ENCODE measurements around the gene RHCE. TPM values are rescaled to one million over a fixed set of nuclear protein-coding genes. Genes with fewer than 3 reads are reported as not detected.

Gene RHCE
- total RNA-seq, 2 experiments from 2014 or later, result 0.25 to 1.1 TPM

- Histone ChIP-seq H3K36me3 (ENCODE audit: insufficient read depth, low read length) (peaks cover 74% of the 10 kb centered on the region), H3K27me3 (ENCODE audit: control insufficient read depth in 1 of 2, insufficient read depth in 2 of 2, low read length in 2 of 2) (no peaks in the 10 kb centered on the region), H3K27ac (ENCODE audit: low read depth in 1 of 2, low read length in 2 of 2) (peak overlapping the region in 1 of 2 donors; percentile 39), H3K4me3 (ENCODE audit: low read length) (no peak overlapping the region), H3K9me3 (ENCODE audit: control insufficient read depth in 1 of 2, insufficient read depth in 1 of 2, low read length in 2 of 2) (no peaks in the 10 kb centered on the region), H3K4me1 (ENCODE audit: insufficient read depth, low read length) (peaks cover 12% of the 10 kb centered on the region)
- DNase-seq, result no peak
- ATAC-seq (ENCODE audit: poor library complexity), result no peak
- intact Hi-C loops (cut with DNase I, micrococcal nuclease), result no loop called here
- Mint-ChIP-seq H3K4me1 (ENCODE audit: low read depth) (peaks cover 25% of the 10 kb centered on the region), H3K36me3 (ENCODE audit: low read depth) (peaks cover 85% of the 10 kb centered on the region), H3K27me3 (no peaks in the 10 kb centered on the region), H3K27ac (peak overlapping the region; percentile 50), H3K9me3 (no peaks in the 10 kb centered on the region), H3K4me3 (no peak overlapping the region)
- TF ChIP-seq CTCF (IDR thresholded peaks at IDR 0.05), result no peak
- ChIA-PET POLR2A (no interaction called here), CTCF (no interaction called here)
These were observed 64.7 kb downstream of the RHCE start for GRCh38 chr1:25355841-25356395.

- intact Hi-C loops (cut with DNase I, micrococcal nuclease), result no loop called here
- Histone ChIP-seq H3K36me3 (ENCODE audit: insufficient read depth, low read length) (peaks cover 57% of the 10 kb centered on the region), H3K27ac (ENCODE audit: low read depth in 1 of 2, low read length in 2 of 2) (no peak overlapping the region), H3K4me3 (ENCODE audit: low read length) (no peak overlapping the region), H3K27me3 (ENCODE audit: control insufficient read depth in 1 of 2, insufficient read depth in 2 of 2, low read length in 2 of 2) (no peaks in the 10 kb centered on the region), H3K9me3 (ENCODE audit: control insufficient read depth in 1 of 2, insufficient read depth in 1 of 2, low read length in 2 of 2) (no peaks in the 10 kb centered on the region), H3K4me1 (ENCODE audit: insufficient read depth, low read length) (peaks cover 2% of the 10 kb centered on the region)
- ChIA-PET CTCF (no interaction called here), POLR2A (no interaction called here)
- Mint-ChIP-seq H3K27ac (no peak overlapping the region), H3K27me3 (no peaks in the 10 kb centered on the region), H3K4me3 (no peak overlapping the region), H3K36me3 (ENCODE audit: low read depth) (peaks cover 71% of the 10 kb centered on the region), H3K4me1 (ENCODE audit: low read depth) (peaks cover 15% of the 10 kb centered on the region), H3K9me3 (no peaks in the 10 kb centered on the region)
- no peak for ATAC-seq (ENCODE audit: poor library complexity)
- TF ChIP-seq CTCF (IDR thresholded peaks at IDR 0.05), result no peak
- no peak for DNase-seq
These were observed 71.0 kb downstream of the RHCE start for GRCh38 chr1:25349606-25350005.

DNA sequence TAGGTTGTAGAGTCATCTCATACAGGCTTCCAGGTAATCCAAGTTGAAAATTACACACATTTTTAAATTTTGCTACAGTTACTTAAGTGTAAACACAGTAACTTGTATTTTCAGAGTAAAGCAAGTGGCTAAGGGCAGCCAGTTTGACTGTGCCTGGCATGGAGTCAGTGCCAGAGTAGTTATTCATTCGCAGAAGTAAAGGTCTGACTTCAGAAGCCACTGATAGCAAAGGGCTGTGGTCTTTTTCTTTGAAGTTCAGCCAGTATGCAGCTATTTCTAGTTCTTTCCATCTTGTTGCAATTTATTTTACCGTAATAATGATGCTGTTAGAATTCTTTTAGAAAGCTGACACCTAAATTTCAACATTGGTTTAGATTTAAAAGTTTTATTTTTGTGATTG, 73.1 kb downstream of the RHCE start:
- POLR2A ChIA-PET, result no interaction called here
- intact Hi-C loops (cut with DNase I, micrococcal nuclease), result no loop called here
- Mint-ChIP-seq H3K36me3 (ENCODE audit: low read depth) (peaks cover 73% of the 10 kb centered on the region), H3K27ac (no peak overlapping the region), H3K4me1 (ENCODE audit: low read depth) (peaks cover 24% of the 10 kb centered on the region), H3K27me3 (no peaks in the 10 kb centered on the region), H3K9me3 (no peaks in the 10 kb centered on the region), H3K4me3 (no peak overlapping the region)
- H3K4me3 ChIP-seq (ENCODE audit: low read length), result no peak overlapping the region
- CTCF ChIA-PET, result no interaction called here
- no peaks in the 10 kb centered on the region for H3K9me3 ChIP-seq (ENCODE audit: control insufficient read depth in 1 of 2, insufficient read depth in 1 of 2, low read length in 2 of 2)
- TF ChIP-seq CTCF (IDR thresholded peaks at IDR 0.05), result no peak
- H3K4me1 ChIP-seq (ENCODE audit: insufficient read depth, low read length), result peaks cover 2% of the 10 kb centered on the region
- H3K27ac ChIP-seq (ENCODE audit: low read depth in 1 of 2, low read length in 2 of 2), result no peak overlapping the region
- no peak for DNase-seq
- H3K27me3 ChIP-seq (ENCODE audit: control insufficient read depth in 1 of 2, insufficient read depth in 2 of 2, low read length in 2 of 2), result no peaks in the 10 kb centered on the region
- peaks cover 61% of the 10 kb centered on the region for H3K36me3 ChIP-seq (ENCODE audit: insufficient read depth, low read length)
- no peak for ATAC-seq (ENCODE audit: poor library complexity)

All from CD4-positive, alpha-beta T cell (primary cell).